GM18511 (cell line): ENCODE data around the gene PIK3AP1.

ENCODE experiments used
- ATAC-seq: cut with Tn5 transposase; IDR thresholded peaks from one replicate; pipeline ENCODE4 v1.9.1; 2021; ENCODE audit warnings: mild to moderate bottlenecking, moderate library complexity; ENCODE audit not compliant: unreplicated experiment

The PIK3AP1 gene

DNA sequence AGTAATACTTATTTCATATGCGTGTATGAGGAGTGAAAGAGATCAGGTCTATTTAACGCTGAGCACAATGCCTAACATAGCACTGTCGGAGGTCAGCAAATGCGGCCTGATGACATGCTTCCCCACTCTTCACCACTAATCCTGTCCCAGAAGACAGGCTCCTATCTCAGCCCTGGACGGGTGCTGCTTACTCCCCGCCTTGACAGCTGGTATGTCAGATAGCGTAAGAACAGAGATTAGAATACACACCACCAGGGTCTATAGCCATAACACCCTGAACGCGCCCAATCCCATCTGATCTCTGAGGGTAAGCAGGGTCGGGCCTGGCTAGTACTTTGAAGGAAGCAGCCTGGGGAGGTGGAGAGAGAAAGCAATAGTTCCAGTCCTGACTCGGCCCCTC is 101.2 kb downstream of the PIK3AP1 start:
- ATAC-seq, result no peak

DNA sequence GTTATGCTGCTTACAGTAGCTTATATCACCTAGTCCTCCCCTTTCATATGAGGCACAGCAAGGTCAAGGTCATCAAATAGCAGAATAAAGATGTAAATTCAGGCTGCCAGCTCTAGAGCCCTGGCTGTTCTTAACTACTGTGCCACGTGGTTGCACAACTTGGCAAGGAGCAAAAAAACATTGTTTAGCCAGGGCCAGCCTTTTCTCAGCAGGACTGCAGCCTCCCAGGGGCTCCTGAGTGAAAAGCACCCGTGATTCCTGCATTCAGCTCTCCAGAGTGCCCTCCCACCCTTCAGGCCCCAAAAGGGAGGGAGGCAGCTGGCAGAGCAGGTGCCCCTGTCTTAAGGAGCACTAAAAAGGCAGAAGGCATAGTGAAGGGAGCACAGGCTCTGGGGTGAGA is 101.7 kb downstream of the PIK3AP1 start:
- no peak for ATAC-seq

DNA sequence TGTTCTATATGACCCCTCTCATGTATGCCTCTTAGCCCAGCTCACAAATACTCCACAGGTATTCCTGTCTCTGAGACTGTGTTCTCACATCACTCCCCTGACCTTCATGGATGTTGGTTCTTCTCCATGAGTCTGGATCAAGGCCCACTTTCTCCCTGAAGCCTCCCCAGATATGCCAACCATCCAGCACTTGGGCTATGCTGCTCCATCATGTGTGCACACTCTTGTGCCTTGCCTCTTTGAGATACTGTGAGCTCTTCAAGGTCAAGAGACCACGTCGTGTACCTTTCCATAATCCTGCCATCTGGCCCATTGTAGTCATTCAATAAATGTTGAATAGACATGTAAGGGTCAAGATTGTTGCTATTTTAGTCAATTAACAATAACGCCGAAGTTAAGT is 103.4 kb downstream of the PIK3AP1 start:
- ATAC-seq, result no peak

DNA sequence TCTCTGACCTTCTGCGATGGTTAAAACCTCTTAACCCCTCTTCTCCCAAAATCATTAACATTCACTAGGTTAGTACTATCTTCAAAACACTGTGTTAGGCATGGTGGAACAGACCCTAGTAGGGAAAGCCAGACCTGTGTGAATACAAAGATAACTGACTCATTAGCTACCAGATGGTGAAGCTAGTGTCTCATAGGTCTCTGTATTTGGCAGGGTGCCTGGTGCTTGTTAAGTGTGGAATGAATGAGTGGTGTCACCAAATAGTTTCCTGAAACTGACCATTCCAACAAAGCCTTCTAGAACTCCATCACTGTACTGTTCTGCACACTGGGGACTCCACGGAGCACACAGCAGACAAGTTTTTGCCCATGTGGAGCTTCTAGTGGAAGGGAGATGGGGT is 105.8 kb downstream of the PIK3AP1 start:
- no peak for ATAC-seq

DNA sequence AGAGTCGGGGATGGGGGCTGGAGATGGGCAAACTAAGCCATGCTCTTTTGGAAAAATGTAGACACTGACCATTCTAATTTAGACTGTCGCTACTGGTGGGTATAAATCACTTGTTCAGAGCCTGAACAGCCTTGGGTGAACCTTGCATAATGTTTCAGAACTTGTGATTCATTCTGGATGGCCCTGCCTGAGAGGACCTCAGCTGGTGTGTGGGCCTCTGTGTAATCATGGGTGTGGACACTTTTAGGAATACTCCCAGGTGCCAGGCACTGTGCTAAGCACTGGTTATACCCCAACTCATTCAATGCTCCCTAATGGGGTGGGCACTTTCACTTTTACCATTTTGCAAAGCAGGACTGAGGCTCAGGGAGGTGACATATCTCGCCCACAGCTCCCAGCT is 106.7 kb downstream of the PIK3AP1 start:
- ATAC-seq, result no peak

DNA sequence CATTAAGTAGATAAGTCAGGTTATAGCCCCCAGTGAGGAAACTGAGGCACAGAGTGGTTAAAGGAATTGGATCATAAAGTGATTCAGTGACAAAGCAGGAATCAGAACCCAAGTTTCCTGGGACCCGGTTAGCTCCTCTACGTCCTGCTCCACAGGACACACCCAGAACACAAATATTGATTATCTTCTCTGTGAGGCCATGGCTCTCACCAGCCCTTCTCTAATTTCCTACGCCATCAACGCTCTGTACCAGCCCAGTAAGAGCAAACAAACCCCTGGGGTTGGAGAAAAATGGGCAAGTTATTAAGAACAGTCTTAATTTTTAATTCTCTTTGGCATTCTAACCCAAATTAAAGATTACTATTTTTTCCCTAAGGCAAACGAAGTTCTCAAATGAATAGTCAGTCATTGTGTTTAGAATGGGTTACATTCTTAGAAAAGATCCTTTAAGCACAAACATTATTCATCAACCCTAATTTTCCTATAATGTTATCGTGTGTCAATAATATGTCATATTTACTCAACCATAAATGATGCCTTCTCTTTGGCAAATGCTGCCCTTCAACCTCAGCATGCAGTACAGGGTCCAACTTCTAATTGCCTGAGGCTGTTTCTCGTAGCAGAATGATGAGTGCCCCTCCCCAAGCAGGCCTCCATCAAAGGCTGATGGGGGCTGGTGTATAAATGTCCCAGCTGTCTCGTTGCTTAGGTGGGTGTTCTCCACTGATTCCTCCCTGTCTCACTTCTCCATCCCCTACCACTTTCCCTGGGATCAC is 108.1 kb downstream of the PIK3AP1 start:
- no peak for ATAC-seq

DNA sequence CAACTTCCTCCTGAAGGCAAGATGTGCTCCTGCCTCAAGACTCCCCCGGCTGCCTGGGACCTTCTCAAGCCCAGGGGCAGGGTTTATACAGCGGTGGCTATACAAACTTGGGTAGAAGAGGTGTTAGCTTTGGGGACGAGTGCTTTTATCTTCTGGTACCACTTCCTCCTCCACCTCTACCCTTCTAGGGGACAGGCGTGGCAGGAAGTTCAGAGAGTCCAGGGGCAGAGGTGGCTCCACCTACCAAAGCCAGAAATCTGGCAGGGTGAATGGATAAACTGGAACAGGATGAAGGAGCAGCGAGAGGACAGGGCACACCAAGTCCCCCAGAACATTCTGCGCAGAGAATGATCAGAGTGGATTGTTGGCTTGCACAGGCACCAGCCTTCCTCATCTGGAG is 109.5 kb downstream of the PIK3AP1 start:
- no peak for ATAC-seq

DNA sequence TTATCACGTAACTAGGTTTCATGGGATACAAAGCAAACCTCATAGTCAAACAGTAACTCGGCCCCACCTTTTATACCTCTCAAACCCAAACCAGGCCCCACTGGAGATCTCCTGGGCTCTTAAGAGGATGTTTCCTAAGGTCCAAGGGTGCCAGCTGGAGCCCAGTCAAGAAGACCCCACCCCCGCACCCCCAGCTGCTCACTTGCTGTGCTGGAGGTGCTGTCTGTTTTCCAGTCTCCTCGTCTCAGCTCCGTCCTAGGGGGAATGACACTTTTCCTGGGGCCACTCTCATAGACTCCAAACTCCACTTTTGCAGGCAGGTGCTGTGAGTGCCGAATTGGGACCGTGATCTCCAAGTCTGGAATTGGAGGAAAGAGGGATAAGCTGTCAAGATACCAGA is 110.8 kb downstream of the PIK3AP1 start:
- no peak for ATAC-seq

DNA sequence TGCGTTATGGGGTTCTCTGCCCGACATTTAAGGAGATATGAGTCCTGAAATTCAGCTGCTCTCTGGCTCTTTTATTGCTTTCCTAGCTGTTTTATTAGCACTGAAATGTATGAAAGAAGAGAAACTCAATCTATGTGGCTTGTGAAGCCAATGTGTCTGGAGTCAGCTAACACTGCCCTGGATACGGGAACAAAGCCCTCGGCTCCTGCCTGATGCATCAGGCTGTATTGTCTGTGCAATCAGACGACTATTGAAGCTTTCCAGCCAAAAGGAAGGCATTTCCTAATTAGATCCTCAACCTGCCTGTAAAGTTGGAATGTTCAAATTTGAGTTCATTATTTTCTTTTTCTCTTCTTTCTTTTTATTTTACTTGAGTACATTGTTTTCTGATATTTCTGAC is 111.5 kb downstream of the PIK3AP1 start:
- ATAC-seq, result no peak

DNA sequence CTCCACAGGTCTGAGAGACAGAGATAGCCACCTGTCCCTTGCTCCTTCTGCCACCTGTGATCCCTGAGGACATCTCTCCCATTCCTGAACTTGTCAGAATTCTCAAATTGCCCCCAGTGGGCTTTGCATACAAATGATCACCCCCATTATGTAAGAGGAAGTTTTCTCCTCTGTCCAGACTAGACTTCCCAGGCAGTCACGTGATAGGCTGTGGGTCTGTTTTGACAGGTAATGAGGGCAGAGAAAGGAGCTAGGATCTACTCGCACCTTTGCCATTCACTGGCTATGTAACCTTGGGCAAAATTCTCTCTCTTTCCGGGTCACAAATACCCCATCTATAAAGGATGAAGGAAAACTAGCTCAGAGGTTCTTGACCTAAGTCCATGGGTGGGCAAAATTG is 112.1 kb downstream of the PIK3AP1 start:
- no peak for ATAC-seq

DNA sequence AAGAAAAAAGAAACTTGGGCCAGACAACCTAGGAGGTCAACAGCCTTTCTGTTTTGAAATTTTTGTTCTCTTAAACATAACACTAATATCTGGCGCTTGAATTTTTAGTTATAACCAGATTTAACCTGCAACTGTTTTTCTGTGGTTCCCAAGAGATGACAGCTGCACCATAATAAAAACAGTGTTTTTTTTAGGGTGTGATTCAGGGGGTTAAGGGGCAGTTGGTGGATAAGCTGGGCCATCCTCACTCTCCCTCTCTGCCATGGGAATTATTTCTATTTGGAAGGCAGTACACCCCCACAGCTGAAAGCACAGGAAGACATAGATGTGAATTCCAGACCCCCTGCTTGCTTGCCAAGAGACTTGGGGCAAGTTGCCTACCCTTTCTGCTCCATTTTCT is 113.4 kb downstream of the PIK3AP1 start:
- ATAC-seq, result no peak

DNA sequence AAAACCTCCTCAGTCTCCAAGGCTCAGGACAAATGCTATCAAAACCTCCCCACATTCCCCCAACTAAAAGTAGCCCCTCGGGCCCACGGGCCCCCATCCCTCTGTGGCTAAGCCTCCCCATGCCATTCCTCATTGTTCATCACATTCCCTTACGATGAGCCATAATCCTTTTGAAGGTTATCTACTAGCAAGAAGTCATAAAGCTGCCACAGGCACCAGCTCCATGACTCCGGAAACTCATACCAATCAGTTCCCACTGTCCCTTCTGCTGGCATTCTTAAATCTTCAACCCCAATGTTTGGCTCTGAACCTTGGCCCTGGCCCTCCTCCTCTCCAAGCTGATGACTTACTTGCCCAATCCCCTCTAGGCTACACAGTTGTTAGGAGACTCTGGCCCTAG is 114.1 kb downstream of the PIK3AP1 start:
- no peak for ATAC-seq

DNA sequence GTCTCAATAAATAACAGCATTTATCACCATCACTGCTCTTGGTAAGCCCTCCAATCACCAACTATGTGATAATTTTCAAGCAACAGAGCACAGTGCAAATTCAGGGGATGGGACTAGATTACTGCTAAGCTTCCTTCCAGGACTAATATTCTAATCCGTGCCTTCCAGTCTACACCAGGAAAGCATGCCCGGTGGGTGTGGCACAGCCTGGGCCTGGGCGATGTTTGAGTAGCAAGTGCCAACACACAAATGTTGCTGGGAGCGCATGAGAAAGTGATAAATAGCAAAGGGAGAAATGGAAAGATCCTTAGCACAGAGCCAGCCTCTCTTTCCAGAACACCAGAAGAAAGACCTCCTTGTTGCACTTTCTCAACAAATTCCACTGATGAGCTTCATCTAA is 120.0 kb downstream of the PIK3AP1 start:
- no peak for ATAC-seq

DNA sequence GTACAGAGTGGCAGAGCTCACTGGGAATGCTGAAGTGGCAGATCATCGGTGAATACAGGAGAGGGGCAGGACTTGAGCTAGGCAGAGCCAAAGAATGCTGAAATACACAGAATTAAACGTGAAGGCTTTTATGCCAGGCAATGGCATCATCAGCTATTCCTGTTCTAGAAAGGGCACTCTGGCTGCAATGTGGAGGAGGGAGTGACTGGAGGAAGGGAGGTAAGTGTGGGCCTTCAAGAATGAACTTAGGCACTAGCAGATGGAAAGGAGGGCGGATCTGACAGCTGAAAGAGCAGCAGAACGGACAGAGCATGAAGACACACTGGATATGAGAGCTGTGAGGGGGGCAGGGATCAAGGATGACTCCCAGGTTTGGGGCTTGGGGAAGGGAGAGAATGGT is 121.5 kb downstream of the PIK3AP1 start:
- ATAC-seq, result no peak

DNA sequence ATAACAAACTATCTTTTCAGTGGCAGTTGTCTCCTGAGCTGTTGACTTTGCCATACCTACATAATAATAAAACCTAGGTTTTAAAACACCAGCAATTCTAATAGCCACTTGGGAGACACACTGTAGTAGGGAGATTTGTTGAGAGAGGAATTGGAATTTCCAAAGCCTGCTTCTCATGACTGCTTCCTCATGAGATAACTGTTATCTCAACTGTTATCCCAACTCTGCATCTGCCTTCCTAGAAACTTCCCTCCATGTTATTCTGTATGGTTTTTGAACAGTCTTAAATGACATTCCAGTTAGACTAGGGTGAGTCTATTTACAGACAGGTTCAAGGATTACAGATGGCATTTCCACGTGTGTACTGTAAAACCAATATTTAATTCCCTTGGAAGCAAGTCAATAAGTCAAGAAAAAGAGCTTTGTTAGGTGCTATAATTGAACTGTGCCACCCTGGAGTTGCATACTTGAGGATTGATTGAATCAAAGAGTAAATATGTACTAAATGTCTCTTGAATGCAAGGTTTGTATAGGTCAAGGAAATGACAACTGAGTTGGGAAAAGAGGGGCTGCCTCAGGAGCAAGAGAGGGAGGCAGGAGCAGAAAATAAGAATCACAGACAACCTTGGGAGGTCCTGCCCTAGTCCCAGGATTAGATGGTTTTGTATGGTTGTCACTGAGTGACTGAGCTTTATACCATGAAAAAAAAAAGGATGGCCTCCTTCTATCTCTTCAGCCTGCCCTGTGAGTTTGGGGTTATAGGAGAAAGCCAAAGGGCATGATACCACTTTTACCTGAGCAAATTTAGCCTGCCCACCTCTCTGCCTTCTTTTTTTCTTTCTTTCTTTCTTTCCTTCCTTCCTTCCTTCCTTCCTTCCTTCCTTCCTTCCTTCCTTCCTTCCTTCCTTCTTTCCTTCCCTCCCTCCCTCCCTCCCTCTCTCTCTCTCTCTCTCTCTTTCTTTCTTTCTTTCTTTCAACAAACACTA is 123.6 kb downstream of the PIK3AP1 start:
- no peak for ATAC-seq

DNA sequence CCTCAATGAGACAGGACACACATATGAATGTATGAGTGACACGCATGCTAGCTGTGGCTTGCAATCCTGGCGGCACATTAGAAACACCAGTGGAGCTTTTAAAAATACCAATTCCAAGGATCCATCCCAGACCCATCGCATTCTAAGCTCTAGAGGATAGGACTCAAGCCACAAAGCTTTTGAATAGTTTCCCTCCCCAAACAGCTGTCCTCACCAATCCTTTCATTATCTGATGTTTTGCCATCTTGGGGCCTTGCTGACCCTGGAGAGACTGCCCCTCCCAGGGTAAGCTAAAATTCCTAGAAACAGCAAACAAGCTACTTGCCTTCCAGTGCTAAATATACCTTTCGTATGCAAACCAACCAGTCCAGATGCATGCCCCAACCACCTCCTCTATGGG is 124.6 kb downstream of the PIK3AP1 start:
- no peak for ATAC-seq

DNA sequence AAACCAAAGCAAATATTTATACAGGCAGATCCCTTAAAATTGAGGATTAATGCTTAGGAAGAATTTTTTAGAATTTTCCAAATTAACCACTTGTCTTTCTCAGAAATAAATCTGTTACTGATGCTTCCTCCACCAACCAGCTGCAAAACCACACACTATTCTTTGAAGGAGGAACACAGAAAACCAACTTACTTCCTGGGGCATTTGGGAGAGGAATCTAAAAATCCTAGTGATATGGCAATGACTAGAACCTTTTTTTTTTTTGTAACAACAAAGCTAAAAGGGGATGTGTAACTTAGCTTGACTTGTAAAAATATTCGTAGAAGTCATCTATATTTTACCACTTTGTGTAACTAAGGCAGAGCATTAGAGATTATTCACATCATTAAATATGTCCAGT is 128.4 kb downstream of the PIK3AP1 start:
- no peak for ATAC-seq

DNA sequence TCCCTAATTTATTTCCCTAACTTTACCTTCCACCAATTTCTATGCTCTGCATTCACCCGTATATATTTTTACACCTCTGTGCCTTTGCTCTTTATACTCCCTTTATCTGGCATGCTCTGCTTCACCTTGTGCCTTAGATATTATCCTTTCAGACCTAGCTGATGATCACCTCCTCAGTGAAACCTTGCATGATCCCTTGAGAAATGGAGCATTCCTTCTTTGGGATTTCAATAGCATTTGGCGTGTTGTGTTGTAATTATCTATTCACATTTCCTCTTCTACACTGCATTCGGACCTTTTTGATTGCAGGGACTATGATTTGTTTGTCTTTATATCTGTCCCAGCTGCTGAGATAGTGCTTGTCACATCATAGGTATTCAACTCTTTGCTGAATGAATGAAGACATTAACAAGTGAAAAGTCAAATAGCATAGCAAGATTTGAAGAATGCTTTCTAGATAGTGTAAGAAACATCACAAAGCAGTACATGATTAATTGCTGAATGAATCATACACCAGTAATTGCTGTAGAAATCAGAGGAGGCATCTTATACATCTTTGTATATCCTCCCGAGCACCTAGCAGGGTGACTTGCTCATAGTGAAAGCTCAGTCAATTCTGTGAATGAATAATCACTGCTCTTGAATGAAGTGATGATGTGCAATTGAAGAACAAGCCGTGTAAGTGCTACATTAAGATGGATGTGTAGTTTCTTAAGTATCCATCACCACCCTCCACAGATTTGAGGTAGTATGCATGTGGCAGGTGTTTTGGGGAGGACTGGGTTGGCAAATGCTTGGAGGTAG is 131.5 kb downstream of the PIK3AP1 start:
- ATAC-seq, result peak; percentile 47

DNA sequence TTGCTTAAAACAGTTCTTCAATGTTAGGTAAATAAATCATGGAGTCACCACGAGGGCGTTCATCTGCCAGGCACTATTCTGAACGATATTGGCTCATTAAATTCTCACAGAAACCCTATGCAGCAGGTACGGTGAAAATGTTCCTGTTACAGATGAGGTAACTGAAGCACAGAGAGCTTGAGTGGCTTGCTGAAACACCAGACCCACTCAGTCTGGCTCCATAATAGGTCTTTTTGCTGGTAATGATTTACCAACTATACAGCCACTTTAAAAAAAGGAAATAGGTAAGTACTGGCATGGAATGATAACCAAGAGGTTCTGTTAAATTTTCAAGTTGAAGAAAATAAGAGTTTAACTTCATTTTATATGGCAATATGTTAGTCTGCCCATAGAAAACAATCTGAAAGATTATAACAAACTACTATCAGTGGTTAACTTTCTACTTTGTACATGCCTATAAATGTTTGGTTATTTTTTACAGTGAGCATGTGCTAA is 132.2 kb downstream of the PIK3AP1 start:
- ATAC-seq, result no peak

DNA sequence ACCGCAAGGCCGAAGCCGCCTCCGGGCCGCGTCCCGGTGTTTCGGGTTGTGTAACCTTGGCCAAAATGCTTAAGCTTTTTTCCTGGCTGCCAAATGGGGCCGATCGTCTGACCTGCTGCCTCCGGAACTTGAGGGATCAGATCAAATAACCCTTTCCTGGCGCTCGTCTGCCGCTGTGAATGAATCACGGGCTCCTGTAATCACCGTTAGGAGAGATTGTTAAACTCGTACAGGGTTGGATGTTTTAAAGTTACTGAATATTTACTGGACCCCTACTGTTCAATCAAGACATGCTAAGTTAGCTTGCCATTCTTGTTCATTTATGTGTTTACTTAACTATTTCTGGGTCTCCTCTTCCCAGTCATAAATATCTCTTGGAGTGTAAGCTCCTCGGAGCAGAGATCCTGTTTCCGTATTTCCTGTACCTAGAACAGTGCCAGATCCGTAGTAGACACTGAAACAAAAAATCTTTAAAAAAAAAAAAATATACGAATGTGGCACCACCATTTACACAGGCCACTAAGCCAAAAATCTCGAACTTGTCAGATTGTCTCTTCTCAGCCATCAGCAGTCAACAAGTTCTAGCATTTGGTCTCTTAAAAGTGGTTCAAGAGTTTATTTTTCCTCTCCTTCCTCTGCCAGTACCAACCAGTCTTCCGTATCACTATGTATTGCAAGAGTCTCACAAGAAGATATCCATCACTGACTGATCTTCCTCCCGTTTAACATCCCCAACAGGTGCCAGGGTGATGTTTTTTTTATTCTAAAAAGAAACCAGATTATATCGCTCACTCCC is 132.9 kb downstream of the PIK3AP1 start:
- ATAC-seq, result peak; percentile 14
